NCI-H2171 treated with DMSO at 0.1 percent for 48 hours (cell line): ENCODE results near the gene FAM241A.
"Not testable (repeated sequence)": the region's sequence is repeated elsewhere in the genome, so short reads cannot be mapped to it uniquely, and the experiment has no call there.

Experiments used
- DNase-seq: peaks from one replicate; lab custom pipeline; 2025; lab: John Stamatoyannopoulos, UW

FAM241A gene

GRCh38 chr4:112138538-112138937 lies 6.7 kb upstream of the FAM241A start:
- no peak for DNase-seq

GRCh38 chr4:112140536-112140935 lies 4.7 kb upstream of the FAM241A start:
- DNase-seq: no peak

GRCh38 chr4:112141366-112142138 lies 3.7 kb upstream of the FAM241A start:
- no peak for DNase-seq

GRCh38 chr4:112142182-112142581 lies 3.1 kb upstream of the FAM241A start:
- peak; percentile 1 for DNase-seq

- DNase-seq: no peak
Observed at GRCh38 chr4:112143781-112144180, 1.5 kb upstream of the FAM241A start.

- DNase-seq: no peak
Observed at GRCh38 chr4:112144546-112145325, 518 bp upstream of the FAM241A start.

- DNase-seq: peak; percentile 10
Observed at GRCh38 chr4:112145790-112146501, 692 bp downstream of the FAM241A start.

- DNase-seq: no peak
Observed at GRCh38 chr4:112146502-112146813, 1.2 kb downstream of the FAM241A start.

- no peak for DNase-seq
Observed at GRCh38 chr4:112147697-112148096, 2.4 kb downstream of the FAM241A start.

- DNase-seq: no peak
Observed at GRCh38 chr4:112150920-112151319, 5.7 kb downstream of the FAM241A start.

GRCh38 chr4:112152521-112152920 lies 7.3 kb downstream of the FAM241A start:
- no peak for DNase-seq

- DNase-seq: no peak
Observed at GRCh38 chr4:112153211-112153791, 8.0 kb downstream of the FAM241A start.

GRCh38 chr4:112156112-112156511 lies 10.9 kb downstream of the FAM241A start:
- no peak for DNase-seq

- DNase-seq: no peak
Observed at GRCh38 chr4:112156553-112156952, 11.3 kb downstream of the FAM241A start.

GRCh38 chr4:112163706-112164105 lies 18.5 kb downstream of the FAM241A start:
- not testable (repeated sequence) for DNase-seq

GRCh38 chr4:112167794-112168193 lies 22.5 kb downstream of the FAM241A start:
- no peak for DNase-seq

GRCh38 chr4:112168719-112169500 lies 23.7 kb downstream of the FAM241A start:
- no peak for DNase-seq

GRCh38 chr4:112170451-112170993 lies 25.3 kb downstream of the FAM241A start:
- no peak for DNase-seq

- not testable (repeated sequence) for DNase-seq
Observed at GRCh38 chr4:112171051-112171763, 26.0 kb downstream of the FAM241A start.

- no peak for DNase-seq
Observed at GRCh38 chr4:112172180-112172579, 26.9 kb downstream of the FAM241A start.
